NCI-H146 treated with DMSO at 0.1 percent for 48 hours (cell line): ENCODE data around the gene BCAS3.

Source experiments
- DNase-seq: peaks from one replicate; lab custom pipeline; 2025; ENCODE audit not compliant: unreplicated experiment; lab: John Stamatoyannopoulos, UW

Gene BCAS3

GRCh38 chr17:61279476-61280145 is 602.0 kb downstream of the BCAS3 start:
- no peak for DNase-seq

- no peak for DNase-seq
Observed at GRCh38 chr17:61280338-61280737, 602.7 kb downstream of the BCAS3 start.

- DNase-seq = no peak
Observed at GRCh38 chr17:61280851-61281250, 603.2 kb downstream of the BCAS3 start.

GRCh38 chr17:61282377-61282776 is 604.7 kb downstream of the BCAS3 start:
- DNase-seq = no peak

GRCh38 chr17:61283043-61283442 is 605.4 kb downstream of the BCAS3 start:
- DNase-seq = no peak

- DNase-seq = no peak
Observed at GRCh38 chr17:61284174-61284573, 606.5 kb downstream of the BCAS3 start.

GRCh38 chr17:61284746-61285145 is 607.1 kb downstream of the BCAS3 start:
- DNase-seq = no peak

- DNase-seq = no peak
Observed at GRCh38 chr17:61285526-61286320, 608.1 kb downstream of the BCAS3 start.

GRCh38 chr17:61286449-61286848 is 608.8 kb downstream of the BCAS3 start:
- DNase-seq = no peak

GRCh38 chr17:61289408-61290385 is 612.0 kb downstream of the BCAS3 start:
- no peak for DNase-seq

- no peak for DNase-seq
Observed at GRCh38 chr17:61291451-61292285, 614.0 kb downstream of the BCAS3 start.

- no peak for DNase-seq
Observed at GRCh38 chr17:61294286-61294685, 616.6 kb downstream of the BCAS3 start.

- no peak for DNase-seq
Observed at GRCh38 chr17:61294777-61295176, 617.1 kb downstream of the BCAS3 start.

- no peak for DNase-seq
Observed at GRCh38 chr17:61296058-61296457, 618.4 kb downstream of the BCAS3 start.

GRCh38 chr17:61299517-61300513 is 622.2 kb downstream of the BCAS3 start:
- no peak for DNase-seq

GRCh38 chr17:61302953-61303816 is 625.5 kb downstream of the BCAS3 start:
- DNase-seq = no peak

- DNase-seq = no peak
Observed at GRCh38 chr17:61303817-61304096, 626.1 kb downstream of the BCAS3 start.

GRCh38 chr17:61305024-61305423 is 627.4 kb downstream of the BCAS3 start:
- no peak for DNase-seq

GRCh38 chr17:61306003-61306402 is 628.4 kb downstream of the BCAS3 start:
- no peak for DNase-seq
